Epithelial cell of umbilical artery (primary cell): ENCODE measurements around the gene USP17L10. TPM values are rescaled to one million over a fixed set of nuclear protein-coding genes. Genes with fewer than 3 reads are reported as not detected.

Experiments
- total RNA-seq: library from RNA; depleted of rRNA; stranded (reverse); fragments of >200 nt; gene quantifications from 2 replicates; pipeline ENCODE4 v1.2.3, GENCODE V29; 2014

Gene USP17L10, protein sequence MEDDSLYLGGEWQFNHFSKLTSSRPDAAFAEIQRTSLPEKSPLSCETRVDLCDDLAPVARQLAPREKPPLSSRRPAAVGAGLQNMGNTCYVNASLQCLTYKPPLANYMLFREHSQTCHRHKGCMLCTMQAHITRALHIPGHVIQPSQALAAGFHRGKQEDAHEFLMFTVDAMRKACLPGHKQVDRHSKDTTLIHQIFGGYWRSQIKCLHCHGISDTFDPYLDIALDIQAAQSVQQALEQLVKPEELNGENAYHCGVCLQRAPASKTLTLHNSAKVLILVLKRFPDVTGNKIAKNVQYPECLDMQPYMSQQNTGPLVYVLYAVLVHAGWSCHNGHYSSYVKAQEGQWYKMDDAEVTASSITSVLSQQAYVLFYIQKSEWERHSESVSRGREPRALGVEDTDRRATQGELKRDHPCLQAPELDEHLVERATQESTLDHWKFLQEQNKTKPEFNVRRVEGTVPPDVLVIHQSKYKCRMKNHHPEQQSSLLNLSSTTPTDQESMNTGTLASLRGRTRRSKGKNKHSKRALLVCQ
- total RNA-seq = not detected in 2 replicates

GRCh38 chr4:9210357-9210756 is at the start of gene USP17L10:
Gene USP17L10 (plus strand): TSS chr4:9210657. CDS start chr4:9210657, 0 bp downstream.

DNA sequence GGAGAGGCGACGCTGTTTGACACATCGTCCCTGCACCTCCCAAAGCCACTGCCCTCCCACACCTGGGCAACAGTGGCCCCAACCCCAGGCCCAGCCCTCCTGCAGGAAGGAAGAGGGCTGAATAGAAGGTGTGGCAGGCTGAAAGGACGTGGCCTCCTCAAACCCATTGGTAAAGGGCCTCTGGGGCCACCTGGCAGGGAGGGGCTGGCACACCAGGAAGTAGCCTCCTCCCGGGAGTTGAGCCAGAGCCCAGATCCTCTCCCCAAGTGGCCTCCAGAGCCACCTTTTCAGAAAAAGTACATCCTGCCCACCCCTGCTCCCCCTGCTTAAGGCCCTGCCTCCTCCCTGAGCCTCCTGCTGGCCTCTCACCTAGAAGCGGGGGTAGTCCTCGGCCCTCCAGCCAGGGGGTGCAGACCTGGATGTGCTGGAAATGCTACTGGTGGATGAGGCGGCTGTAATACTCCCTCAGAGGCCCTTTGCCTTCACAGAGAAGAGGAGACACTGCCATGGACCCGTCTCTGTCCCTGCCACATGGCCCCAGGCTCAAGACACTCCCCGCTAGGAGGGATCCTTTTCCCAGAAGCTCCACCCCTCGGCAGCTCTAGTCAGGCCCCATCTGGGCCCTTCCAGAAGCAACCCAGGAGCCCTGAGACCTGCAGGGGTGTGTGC is 40.5 kb upstream of the USP17L10 start, which contains the start of gene FAM90A26:
FAM90A26 (plus strand) TSS at position 619 of the 669 bp plus-strand sequence. CDS start 2,764 bp downstream, outside the sequence.

DNA sequence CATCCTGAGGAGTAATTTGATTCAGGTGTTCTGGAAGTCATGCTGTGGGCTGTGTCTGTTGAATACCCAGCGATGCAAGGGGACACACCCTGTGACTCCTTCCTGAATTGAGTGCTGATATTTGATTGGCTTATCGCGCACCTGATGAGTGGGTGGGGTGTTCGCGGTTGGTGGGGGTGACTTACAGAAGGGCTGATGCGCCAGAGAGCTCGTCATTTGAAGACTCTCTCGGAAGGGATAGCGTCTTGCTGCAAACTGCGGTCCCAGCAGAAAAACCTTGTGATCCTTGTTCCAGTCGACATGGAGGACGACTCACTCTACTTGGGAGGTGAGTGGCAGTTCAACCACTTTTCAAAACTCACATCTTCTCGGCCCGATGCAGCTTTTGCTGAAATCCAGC is 4.6 kb downstream of the USP17L10 start, which contains the start of gene USP17L11:
USP17L11 (plus strand) TSS at position 301 of the 400 bp plus-strand sequence; CDS start at position 301, 0 bp downstream.

GRCh38 chr4:9219852-9220251 is 9.4 kb downstream of the USP17L10 start, which contains the start of gene USP17L12:
Gene USP17L12 (plus strand): TSS chr4:9220152. CDS start chr4:9220152, 0 bp downstream.

DNA sequence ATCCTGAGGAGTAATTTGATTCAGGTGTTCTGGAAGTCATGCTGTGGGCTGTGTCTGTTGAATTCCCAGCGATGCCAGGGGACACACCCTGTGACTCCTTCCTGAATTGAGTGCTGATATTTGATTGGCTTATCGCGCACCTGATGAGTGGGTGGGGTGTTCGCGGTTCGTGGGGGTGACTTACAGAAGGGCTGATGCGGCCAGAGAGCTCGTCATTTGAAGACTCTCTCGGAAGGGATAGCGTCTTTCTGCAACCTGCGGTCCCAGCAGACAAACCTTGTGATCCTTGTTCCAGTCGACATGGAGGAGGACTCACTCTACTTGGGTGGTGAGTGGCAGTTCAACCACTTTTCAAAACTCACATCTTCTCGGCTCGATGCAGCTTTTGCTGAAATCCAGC is 14.1 kb downstream of the USP17L10 start, which contains the start of gene USP17L13:
USP17L13 (plus strand) TSS at position 301 of the 400 bp plus-strand sequence; CDS start at position 301, 0 bp downstream.

GRCh38 chr4:9234085-9234484 is 23.6 kb downstream of the USP17L10 start, which contains the start of gene USP17L15:
Gene USP17L15 (plus strand): TSS chr4:9234385. CDS start chr4:9234385, 0 bp downstream.

GRCh38 chr4:9243579-9243978 is 33.1 kb downstream of the USP17L10 start, which contains the start of gene USP17L17:
Gene USP17L17 (plus strand): TSS chr4:9243879. CDS start chr4:9243879, 0 bp downstream.

GRCh38 chr4:9247953-9248680 is 37.7 kb downstream of the USP17L10 start, which contains the start of gene USP17L18:
Gene USP17L18 (plus strand): TSS chr4:9248630. CDS start chr4:9248630, 0 bp downstream.

DNA sequence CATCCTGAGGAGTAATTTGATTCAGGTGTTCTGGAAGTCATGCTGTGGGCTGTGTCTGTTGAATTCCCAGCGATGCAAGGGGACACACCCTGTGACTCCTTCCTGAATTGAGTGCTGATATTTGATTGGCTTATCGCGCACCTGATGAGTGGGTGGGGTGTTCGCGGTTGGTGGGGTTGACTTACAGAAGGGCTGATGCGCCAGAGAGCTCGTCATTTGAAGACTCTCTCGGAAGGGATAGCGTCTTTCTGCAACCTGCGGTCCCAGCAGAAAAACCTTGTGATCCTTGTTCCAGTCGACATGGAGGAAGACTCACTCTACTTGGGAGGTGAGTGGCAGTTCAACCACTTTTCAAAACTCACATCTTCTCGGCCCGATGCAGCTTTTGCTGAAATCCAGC is 42.6 kb downstream of the USP17L10 start, which contains the start of gene USP17L19:
USP17L19 (plus strand) TSS at position 301 of the 400 bp plus-strand sequence; CDS start at position 301, 0 bp downstream.

GRCh38 chr4:9257824-9258223 is 47.4 kb downstream of the USP17L10 start, which contains the start of gene USP17L20:
Gene USP17L20 (plus strand): TSS chr4:9258124. CDS start chr4:9258124, 0 bp downstream.

Other genes with a start within 250 kb of the USP17L10 start
- gene FAM90A26, start 40.2 kb upstream of the USP17L10 start, total RNA-seq = not detected in 2 replicates
- gene USP17L11, start 4.7 kb downstream of the USP17L10 start, total RNA-seq = not detected in 2 replicates
- not detected in 2 replicates for gene USP17L12, start 9.5 kb downstream of the USP17L10 start, total RNA-seq
- not detected in 2 replicates for gene USP17L13, start 14.2 kb downstream of the USP17L10 start, total RNA-seq
- gene USP17L15, start 23.7 kb downstream of the USP17L10 start, total RNA-seq = not detected in 2 replicates
- gene USP17L17, start 33.2 kb downstream of the USP17L10 start, total RNA-seq = not detected in 2 replicates
- gene USP17L18, start 38.0 kb downstream of the USP17L10 start, total RNA-seq = not detected in 2 replicates
- gene USP17L19, start 42.7 kb downstream of the USP17L10 start, total RNA-seq = not detected in 2 replicates
- gene USP17L20, start 47.5 kb downstream of the USP17L10 start, total RNA-seq = not detected in 2 replicates
- not detected in 2 replicates for gene USP17L21, start 52.2 kb downstream of the USP17L10 start, total RNA-seq
- gene USP17L22, start 57.0 kb downstream of the USP17L10 start, total RNA-seq = not detected in 2 replicates
- not detected in 2 replicates for gene USP17L24, start 114.5 kb downstream of the USP17L10 start, total RNA-seq
- gene USP17L25, start 119.3 kb downstream of the USP17L10 start, total RNA-seq = not detected in 2 replicates
- gene USP17L26, start 124.0 kb downstream of the USP17L10 start, total RNA-seq = not detected in 2 replicates
- gene USP17L5, start 128.7 kb downstream of the USP17L10 start, total RNA-seq = not detected in 2 replicates
- gene USP17L27, start 133.5 kb downstream of the USP17L10 start, total RNA-seq = not detected in 2 replicates
- not detected in 2 replicates for gene USP17L28, start 138.2 kb downstream of the USP17L10 start, total RNA-seq
- not detected in 2 replicates for gene USP17L29, start 143.0 kb downstream of the USP17L10 start, total RNA-seq
- not detected in 2 replicates for gene USP17L30, start 152.5 kb downstream of the USP17L10 start, total RNA-seq
- not detected in 2 replicates for gene DEFB131A, start 233.8 kb downstream of the USP17L10 start, total RNA-seq